Progenitor cell of endocrine pancreas (in vitro differentiated cells): ENCODE results near the gene CHAT. TPM values are rescaled to one million over a fixed set of nuclear protein-coding genes. Genes with fewer than 3 reads are reported as not detected.

Source experiments
- DNase-seq: peaks from one replicate; pipeline ENCODE4 v3.0.0; 2021; ENCODE audit warnings: low spot score; ENCODE audit not compliant: unreplicated experiment
- H3K27ac Mint-ChIP-seq: 2 replicates; pipeline ENCODE4 v1.8.0; 2021; ENCODE audit warnings: mild to moderate bottlenecking, moderate library complexity, mixed read lengths
- H3K27me3 Mint-ChIP-seq: 2 replicates; pipeline ENCODE4 v1.8.0; 2021; ENCODE audit warnings: mixed read lengths
- H3K36me3 Mint-ChIP-seq: 2 replicates; pipeline ENCODE4 v1.8.0; 2022; ENCODE audit warnings: mixed read lengths; ENCODE audit not compliant: insufficient read depth
- H3K4me1 Mint-ChIP-seq: 2 replicates; pipeline ENCODE4 v1.8.0; 2021; ENCODE audit warnings: low read depth, mixed read lengths
- H3K4me3 Mint-ChIP-seq: 2 replicates; pipeline ENCODE4 v1.8.0; 2021; ENCODE audit warnings: low read depth, mild to moderate bottlenecking, moderate library complexity, mixed read lengths
- H3K9me3 Mint-ChIP-seq: 2 replicates; pipeline ENCODE4 v1.8.0; 2021; ENCODE audit warnings: low read depth, mixed read lengths
- CTCF ChIP-seq: fragments of 200-600 bp; sonication (generic); IDR thresholded peaks from one replicate; pipeline ENCODE4 v1.5.0; 2021; ENCODE audit warnings: antibody characterized with exemption, mild to moderate bottlenecking; ENCODE audit not compliant: unreplicated experiment
- total RNA-seq: library from RNA; stranded (reverse); gene quantifications from 2 replicates; pipeline ENCODE4 v1.2.1, GENCODE V29; 2021

CHAT gene
- total RNA-seq, 1 donor from 2014 or later = not detected

GRCh38 chr10:49571388-49571787, 42.4 kb upstream of the CHAT start:
- peaks cover 6% of the 10 kb centered on the region for H3K9me3 Mint-ChIP-seq
- H3K4me3 Mint-ChIP-seq = no peak overlapping the region
- no peak for TF ChIP-seq CTCF
- H3K27ac Mint-ChIP-seq = no peak overlapping the region
- no peaks in the 10 kb centered on the region for H3K36me3 Mint-ChIP-seq
- DNase-seq = no peak
- no peaks in the 10 kb centered on the region for H3K4me1 Mint-ChIP-seq
- H3K27me3 Mint-ChIP-seq = peaks cover 34% of the 10 kb centered on the region

GRCh38 chr10:49572594-49573114, 41.2 kb upstream of the CHAT start:
- Mint-ChIP-seq H3K4me3 (no peak overlapping the region), H3K27ac (no peak overlapping the region), H3K27me3 (peaks cover 30% of the 10 kb centered on the region), H3K4me1 (no peaks in the 10 kb centered on the region), H3K36me3 (no peaks in the 10 kb centered on the region), H3K9me3 (peaks cover 6% of the 10 kb centered on the region)
- no peak for DNase-seq
- no peak for TF ChIP-seq CTCF

- no peak for DNase-seq
- Mint-ChIP-seq H3K4me3 (no peak overlapping the region), H3K27me3 (peaks cover 16% of the 10 kb centered on the region), H3K36me3 (no peaks in the 10 kb centered on the region), H3K27ac (no peak overlapping the region), H3K4me1 (no peaks in the 10 kb centered on the region), H3K9me3 (no peaks in the 10 kb centered on the region)
- TF ChIP-seq CTCF = no peak
Measured at GRCh38 chr10:49575489-49576072, 38.3 kb upstream of the CHAT start.

GRCh38 chr10:49577182-49577925, 36.5 kb upstream of the CHAT start:
- peaks cover 20% of the 10 kb centered on the region for H3K27me3 Mint-ChIP-seq
- no peak overlapping the region for H3K4me3 Mint-ChIP-seq
- DNase-seq = no peak
- TF ChIP-seq CTCF = no peak
- H3K4me1 Mint-ChIP-seq = no peaks in the 10 kb centered on the region
- H3K9me3 Mint-ChIP-seq = no peaks in the 10 kb centered on the region
- no peak overlapping the region for H3K27ac Mint-ChIP-seq
- H3K36me3 Mint-ChIP-seq = no peaks in the 10 kb centered on the region

GRCh38 chr10:49578392-49578791, 35.4 kb upstream of the CHAT start:
- Mint-ChIP-seq H3K36me3 (no peaks in the 10 kb centered on the region), H3K4me1 (no peaks in the 10 kb centered on the region), H3K4me3 (no peak overlapping the region), H3K9me3 (no peaks in the 10 kb centered on the region), H3K27ac (no peak overlapping the region), H3K27me3 (peaks cover 29% of the 10 kb centered on the region)
- DNase-seq = no peak
- no peak for TF ChIP-seq CTCF
